NB4 (cell line): ENCODE results near the gene SPOCK3.

Experiments
- DNase-seq: peaks from one replicate; pipeline ENCODE4 v3.0.0; 2010; ENCODE audit warnings: low read depth
- H3K4me3 ChIP-seq: one replicate; pipeline ENCODE4 v1.5.1; 2011; ENCODE audit warnings: mild to moderate bottlenecking, low read depth, low read length, moderate library complexity
- MYC ChIP-seq: IDR thresholded peaks from 2 replicates; pipeline ENCODE4 v1.6.1; 2011; ENCODE audit warnings: low read depth, low read length
- POLR2A ChIP-seq: IDR thresholded peaks from 2 replicates; pipeline ENCODE4 v1.6.1; 2011; ENCODE audit warnings: mild to moderate bottlenecking; ENCODE audit not compliant: insufficient read length; ENCODE audit errors: extremely low read depth
- TF ChIP-seq, protein P1 (sequence below): IDR thresholded peaks from one replicate; pipeline ENCODE4 v1.5.1; 2012; ENCODE audit warnings: low read depth, low read length
- TF ChIP-seq, protein P2 (sequence below): IDR thresholded peaks from 2 replicates; pipeline ENCODE4 v1.6.1; 2011; ENCODE audit warnings: low read depth, low read length

The SPOCK3 gene

DNA sequence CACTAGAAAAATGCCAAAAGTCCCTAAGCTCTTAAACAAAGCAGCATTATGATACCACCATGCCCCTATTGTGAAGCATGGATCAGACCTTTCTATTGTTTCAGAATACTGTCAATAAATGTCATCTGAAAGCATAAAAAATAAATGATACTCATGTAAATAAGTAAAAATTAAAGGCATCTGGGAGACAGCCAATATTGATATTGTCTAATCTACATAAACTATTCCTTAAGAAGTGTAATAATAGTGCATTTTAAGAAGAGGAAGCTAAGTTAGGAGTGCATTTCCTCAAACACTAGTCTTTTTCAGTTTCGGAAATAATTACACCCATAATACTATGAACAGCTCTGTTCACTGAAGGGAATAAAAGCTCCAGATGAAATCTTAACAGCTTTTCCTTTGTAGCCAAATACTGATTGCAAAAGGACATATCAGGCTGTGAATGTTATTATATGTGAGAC lies 181.6 kb downstream of the SPOCK3 start:
- DNase-seq = no peak
- TF ChIP-seq, protein P1, sequence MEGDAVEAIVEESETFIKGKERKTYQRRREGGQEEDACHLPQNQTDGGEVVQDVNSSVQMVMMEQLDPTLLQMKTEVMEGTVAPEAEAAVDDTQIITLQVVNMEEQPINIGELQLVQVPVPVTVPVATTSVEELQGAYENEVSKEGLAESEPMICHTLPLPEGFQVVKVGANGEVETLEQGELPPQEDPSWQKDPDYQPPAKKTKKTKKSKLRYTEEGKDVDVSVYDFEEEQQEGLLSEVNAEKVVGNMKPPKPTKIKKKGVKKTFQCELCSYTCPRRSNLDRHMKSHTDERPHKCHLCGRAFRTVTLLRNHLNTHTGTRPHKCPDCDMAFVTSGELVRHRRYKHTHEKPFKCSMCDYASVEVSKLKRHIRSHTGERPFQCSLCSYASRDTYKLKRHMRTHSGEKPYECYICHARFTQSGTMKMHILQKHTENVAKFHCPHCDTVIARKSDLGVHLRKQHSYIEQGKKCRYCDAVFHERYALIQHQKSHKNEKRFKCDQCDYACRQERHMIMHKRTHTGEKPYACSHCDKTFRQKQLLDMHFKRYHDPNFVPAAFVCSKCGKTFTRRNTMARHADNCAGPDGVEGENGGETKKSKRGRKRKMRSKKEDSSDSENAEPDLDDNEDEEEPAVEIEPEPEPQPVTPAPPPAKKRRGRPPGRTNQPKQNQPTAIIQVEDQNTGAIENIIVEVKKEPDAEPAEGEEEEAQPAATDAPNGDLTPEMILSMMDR = no peak
- TF ChIP-seq, protein P2, sequence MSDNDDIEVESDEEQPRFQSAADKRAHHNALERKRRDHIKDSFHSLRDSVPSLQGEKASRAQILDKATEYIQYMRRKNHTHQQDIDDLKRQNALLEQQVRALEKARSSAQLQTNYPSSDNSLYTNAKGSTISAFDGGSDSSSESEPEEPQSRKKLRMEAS = no peak
- TF ChIP-seq POLR2A = no peak
- no peak for TF ChIP-seq MYC
- H3K4me3 ChIP-seq = no peak overlapping the region

GRCh38 chr4:167049257-167049656 lies 185.0 kb downstream of the SPOCK3 start:
- TF ChIP-seq MYC (no peak), POLR2A (no peak)
- TF ChIP-seq, protein P1 = no peak
- TF ChIP-seq, protein P2 = no peak
- H3K4me3 ChIP-seq = no peak overlapping the region
- no peak for DNase-seq

DNA sequence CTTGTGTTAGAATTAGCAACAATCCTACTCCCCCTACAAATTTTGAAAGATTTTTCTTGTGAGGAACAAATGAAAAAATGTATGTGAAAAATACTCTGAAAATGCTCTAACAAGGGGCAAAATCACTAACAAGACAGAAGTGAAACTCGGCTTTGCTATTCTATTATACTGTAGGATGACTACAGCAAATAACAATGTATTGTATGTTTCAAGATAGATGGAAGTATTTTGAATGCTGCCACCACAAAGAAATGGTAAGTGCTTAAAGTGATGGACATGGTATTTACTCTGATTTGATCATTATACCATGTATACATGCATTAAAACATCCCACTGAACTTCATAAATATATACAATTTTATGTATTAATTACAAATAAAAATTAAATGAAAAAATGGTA lies 192.8 kb downstream of the SPOCK3 start:
- no peak for DNase-seq
- no peak overlapping the region for H3K4me3 ChIP-seq
- TF ChIP-seq, protein P2 = no peak
- TF ChIP-seq, protein P1 = no peak
- TF ChIP-seq POLR2A (no peak), MYC (no peak)

DNA sequence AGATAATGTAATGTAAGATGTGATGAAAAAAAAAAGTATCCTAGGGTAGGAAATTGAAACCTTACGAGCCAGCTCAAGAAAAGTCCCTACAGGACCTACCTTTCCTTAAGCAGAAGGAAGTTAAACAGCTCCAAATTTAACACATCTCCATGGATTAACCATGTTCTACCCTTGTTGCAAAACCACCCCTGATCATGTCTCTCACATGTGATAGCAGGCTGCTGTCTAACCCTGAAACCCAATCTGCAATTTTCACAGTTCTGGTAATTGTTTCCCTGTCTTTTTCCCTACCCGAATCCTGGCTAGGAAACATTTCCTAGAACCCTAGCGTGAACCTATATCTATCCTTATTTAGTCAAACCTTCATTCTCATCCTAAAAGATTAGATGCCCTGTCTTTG lies 198.9 kb downstream of the SPOCK3 start:
- TF ChIP-seq, protein P1 = no peak
- TF ChIP-seq POLR2A = no peak
- TF ChIP-seq, protein P2 = no peak
- no peak for TF ChIP-seq MYC
- no peak overlapping the region for H3K4me3 ChIP-seq
- no peak for DNase-seq

DNA sequence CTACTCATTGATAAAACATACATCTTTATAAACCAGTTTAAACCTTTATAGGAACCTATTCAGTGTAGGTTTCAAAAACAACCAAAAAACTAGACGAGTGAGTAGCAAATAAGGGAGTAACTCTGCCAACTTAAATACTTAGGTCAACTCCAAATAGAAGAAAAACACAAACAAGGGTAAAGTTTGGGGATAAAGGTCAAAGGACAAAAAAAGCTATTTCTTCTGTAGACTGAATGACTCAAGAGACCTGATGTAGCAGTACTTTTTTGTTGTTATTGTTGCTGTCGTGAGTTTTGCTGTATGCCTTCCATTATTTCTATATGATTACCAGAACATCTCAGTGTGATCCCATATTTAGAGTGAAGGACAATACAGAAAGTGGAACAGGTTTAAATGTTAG lies 199.3 kb downstream of the SPOCK3 start:
- DNase-seq = no peak
- no peak overlapping the region for H3K4me3 ChIP-seq
- TF ChIP-seq, protein P2 = no peak
- no peak for TF ChIP-seq MYC
- no peak for TF ChIP-seq POLR2A
- TF ChIP-seq, protein P1 = no peak

- no peak for DNase-seq
- no peak overlapping the region for H3K4me3 ChIP-seq
- no peak for TF ChIP-seq MYC
- no peak for TF ChIP-seq POLR2A
- TF ChIP-seq, protein P1 = no peak
- TF ChIP-seq, protein P2 = no peak
These were observed 201.4 kb downstream of the SPOCK3 start for GRCh38 chr4:167032871-167033270.
